Adrenal gland (tissue), 5 donors: ENCODE data around the gene INHBB.

ENCODE experiments used
- POLR2A ChIP-seq, 2 donors: fragments of 450-650 bp; IDR thresholded peaks; one replicate each; pipeline ENCODE4 v1.6.1; 2017; ENCODE audit warnings: antibody characterized with exemption in 2 of 2, mild to moderate bottlenecking in 2 of 2, moderate library complexity in 1 of 2
- TF ChIP-seq, protein P1 (sequence below), 6 experiments: fragments of 450-650 bp in 4 of 6; fragments of 200-600 bp in 2 of 6; sonication (generic) in 1 of 6; IDR thresholded peaks; 1 replicate in 5 of 6; 2 replicates in 1 of 6; pipeline versions ENCODE4 v1.5.1 to v1.8.0; 2016 to 2021; ENCODE audit warnings: antibody characterized with exemption in 6 of 6, mild to moderate bottlenecking in 2 of 6, moderate library complexity in 1 of 6
- donor health status: DM: no; HTN: no; CAD: no.

- TF ChIP-seq, protein P1, sequence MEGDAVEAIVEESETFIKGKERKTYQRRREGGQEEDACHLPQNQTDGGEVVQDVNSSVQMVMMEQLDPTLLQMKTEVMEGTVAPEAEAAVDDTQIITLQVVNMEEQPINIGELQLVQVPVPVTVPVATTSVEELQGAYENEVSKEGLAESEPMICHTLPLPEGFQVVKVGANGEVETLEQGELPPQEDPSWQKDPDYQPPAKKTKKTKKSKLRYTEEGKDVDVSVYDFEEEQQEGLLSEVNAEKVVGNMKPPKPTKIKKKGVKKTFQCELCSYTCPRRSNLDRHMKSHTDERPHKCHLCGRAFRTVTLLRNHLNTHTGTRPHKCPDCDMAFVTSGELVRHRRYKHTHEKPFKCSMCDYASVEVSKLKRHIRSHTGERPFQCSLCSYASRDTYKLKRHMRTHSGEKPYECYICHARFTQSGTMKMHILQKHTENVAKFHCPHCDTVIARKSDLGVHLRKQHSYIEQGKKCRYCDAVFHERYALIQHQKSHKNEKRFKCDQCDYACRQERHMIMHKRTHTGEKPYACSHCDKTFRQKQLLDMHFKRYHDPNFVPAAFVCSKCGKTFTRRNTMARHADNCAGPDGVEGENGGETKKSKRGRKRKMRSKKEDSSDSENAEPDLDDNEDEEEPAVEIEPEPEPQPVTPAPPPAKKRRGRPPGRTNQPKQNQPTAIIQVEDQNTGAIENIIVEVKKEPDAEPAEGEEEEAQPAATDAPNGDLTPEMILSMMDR (IDR thresholded peaks at IDR 0.05) = no peak
- TF ChIP-seq POLR2A (IDR thresholded peaks at IDR 0.05) = no peak
Observed at GRCh38 chr2:120373424-120373823, 27.5 kb downstream of the INHBB start.
